Endothelial cell of hepatic sinusoid (primary cell): ENCODE data around the gene DTYMK.

Experiments used
- in situ Hi-C: cut with HindIII; loops from 2 replicates; pipeline ENCODE4 v1.10.0; 2017; ENCODE audit warnings: low sequenced_read_pairs

Gene DTYMK

GRCh38 chr2:241708879-241709278 lies 22.3 kb upstream of the DTYMK start:
- in situ Hi-C loops = no loop called here

DNA sequence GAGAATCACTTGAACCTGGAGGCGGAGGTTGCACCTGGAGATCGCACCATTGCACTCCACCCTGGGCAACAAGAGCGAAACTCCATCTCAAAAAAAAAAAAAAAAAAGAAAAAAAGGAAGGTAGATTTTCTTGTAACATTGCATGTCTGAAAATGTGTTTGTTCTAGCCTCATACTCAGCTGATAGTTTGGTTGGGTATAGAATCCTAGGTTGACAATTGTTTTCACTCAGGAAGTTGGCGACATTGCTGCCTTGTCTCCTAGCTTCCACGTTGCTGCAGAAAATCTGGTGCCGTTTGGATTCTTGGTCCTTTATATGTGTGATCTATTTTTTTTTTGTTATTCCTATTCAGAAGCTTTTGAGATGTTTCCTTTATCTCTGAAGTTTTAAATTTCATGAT lies 19.9 kb upstream of the DTYMK start:
- in situ Hi-C loops = no loop called here

DNA sequence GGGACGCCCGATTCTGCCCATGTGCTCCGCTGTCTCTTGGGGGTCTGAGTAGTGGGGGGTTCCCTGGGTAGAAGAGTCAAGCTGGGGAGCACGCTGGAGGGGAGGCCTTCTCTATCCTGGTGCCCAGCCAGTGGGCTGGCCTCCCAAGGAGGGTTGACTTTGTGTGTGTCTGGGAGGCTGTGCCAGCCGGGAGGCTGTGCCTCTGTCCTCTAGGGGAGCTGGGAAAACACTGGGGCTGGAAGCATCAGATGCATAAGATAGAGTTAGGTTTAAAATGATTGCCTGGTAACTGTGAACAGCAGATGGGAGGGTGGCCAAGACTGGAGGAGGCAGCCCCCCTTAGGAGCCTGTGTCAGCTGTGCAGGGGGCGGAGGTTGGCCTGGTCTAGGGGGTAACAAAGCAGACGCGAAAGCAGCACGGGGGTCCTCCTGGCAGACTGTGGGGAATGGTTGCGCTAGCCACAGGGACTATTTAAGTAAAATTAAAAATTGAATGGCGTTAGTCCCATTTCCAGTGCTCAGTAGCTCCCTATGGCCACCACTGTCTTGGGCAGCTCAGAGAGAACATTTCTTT lies 16.5 kb upstream of the DTYMK start:
- in situ Hi-C loops = no loop called here

- in situ Hi-C loops = no loop called here
These were observed 15.8 kb upstream of the DTYMK start for GRCh38 chr2:241702155-241703031.

DNA sequence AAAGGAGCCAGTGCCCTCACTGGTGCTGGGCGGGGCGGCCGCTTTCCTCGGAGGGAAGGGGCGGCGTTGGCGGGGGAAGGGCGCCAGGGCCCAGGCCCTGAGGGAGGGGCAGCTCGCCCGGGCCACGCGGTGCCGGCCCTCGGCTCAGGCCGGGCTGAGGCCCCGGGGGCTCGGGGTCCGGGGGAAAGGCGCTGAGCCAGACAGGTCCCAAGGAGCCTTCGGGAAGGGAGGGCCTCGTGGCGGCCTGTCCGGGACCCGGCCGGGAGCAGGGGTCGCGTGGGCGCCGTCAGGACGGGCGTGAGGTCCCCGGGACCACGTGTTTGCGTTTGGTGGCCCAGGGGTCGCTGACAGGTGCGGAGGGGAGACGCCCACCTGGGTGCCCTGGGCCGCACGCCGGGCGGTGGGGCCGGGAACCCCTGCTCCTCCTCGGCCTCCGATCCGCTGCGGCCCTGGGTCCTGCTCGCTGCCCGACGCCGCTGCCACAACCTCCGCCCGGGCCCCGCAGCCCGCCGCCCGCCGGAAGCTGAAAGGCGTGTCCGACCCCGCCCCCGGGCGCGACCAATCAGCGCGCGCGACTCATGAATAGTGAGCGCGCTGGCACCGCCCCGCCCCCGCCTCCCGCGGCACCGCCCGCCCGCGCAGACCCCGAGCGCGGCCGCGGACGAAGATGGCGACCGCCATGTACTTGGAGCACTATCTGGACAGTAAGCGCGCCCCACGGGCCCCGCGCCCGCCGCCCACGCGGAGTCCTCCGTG lies 15.0 kb upstream of the DTYMK start, which contains the start of gene ING5:
TSS of gene ING5 (plus strand) at position 641 of the 756 bp plus-strand sequence. CDS start at position 668, 27 bp downstream.
- in situ Hi-C loops = no loop called here

DNA sequence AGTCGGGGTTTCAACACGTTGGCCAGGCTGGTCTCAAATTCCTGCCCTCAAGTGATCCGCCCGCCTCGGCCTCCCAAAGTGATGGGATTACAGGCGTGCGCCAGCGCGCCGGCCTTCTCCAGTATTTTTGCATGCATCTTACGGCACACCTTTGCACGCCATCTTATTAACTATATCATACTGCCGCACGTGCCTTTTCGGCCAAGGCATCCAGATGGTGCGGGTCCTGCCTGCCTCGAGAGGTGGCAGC lies 14.5 kb upstream of the DTYMK start:
- in situ Hi-C loops = no loop called here

- in situ Hi-C loops = no loop called here
These were observed 9.0 kb upstream of the DTYMK start for GRCh38 chr2:241695651-241696050.

- in situ Hi-C loops = no loop called here
These were observed 5.8 kb upstream of the DTYMK start for GRCh38 chr2:241692448-241692847.

DNA sequence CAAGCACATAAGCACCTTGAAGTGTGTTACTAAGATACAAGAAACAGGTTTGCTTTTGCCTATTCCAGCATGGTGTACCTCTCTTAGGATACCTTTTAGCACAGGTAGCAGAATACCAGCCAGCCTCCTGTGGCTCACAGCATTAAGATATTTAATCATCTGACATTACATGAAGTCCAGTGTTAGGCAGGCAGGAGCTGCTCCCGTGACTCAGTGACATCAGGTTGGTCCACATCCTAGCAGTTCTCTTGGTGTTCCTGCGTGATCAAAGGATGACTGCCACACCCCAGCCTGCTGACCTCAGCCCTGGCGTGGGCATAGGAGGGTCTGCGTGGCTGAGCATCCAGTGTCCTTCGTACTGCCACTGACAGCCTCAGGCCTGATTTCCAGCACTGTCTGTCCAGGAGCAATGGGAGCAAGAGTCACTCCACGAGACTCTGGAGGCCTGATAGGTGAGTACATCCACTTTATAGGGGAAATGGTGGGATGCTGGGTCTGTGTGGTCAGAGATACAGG lies 3.6 kb upstream of the DTYMK start:
- in situ Hi-C loops = no loop called here

- in situ Hi-C loops = no loop called here
These were observed 2.7 kb upstream of the DTYMK start for GRCh38 chr2:241689306-241689705.

GRCh38 chr2:241686324-241686649 lies 328 bp downstream of the DTYMK start:
- in situ Hi-C loops = no loop called here

DNA sequence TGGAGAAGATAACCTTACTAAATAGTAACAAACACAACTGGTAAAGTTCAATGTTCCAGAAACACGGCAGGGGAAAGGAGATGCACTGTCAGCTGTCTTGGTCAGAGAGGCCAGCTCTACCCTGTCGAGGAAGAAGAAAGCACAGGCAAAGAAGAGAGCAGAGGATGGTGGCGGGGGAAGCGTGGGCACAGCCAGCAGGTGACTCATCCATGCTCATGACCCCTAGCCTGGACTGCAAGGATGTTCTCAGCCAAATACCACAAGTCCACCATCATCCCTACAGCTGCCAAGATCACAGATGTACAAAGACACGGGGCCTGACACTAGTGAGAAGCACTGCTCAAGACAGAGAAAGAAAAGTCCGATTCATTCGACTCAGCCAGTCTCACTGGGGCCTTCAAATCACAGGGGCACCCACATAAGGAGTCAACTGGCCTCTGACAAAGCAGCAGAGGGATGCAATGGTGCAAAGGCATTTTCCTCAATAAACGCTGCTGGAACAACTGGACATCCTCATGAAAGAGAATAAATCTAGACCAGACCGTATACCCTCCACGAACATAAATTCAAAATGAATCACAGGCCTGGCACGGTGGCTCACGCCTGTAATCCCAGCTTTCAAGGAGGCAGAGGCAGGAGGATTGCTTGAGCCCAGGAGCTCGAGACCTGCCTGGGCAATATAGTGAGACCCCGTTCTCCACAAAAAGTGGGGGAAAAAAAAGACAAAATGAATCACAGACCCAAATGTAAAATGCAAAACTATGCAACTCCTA lies 5.6 kb downstream of the DTYMK start:
- in situ Hi-C loops = no loop called here

GRCh38 chr2:241680044-241680443 lies 6.6 kb downstream of the DTYMK start:
- in situ Hi-C loops = no loop called here

DNA sequence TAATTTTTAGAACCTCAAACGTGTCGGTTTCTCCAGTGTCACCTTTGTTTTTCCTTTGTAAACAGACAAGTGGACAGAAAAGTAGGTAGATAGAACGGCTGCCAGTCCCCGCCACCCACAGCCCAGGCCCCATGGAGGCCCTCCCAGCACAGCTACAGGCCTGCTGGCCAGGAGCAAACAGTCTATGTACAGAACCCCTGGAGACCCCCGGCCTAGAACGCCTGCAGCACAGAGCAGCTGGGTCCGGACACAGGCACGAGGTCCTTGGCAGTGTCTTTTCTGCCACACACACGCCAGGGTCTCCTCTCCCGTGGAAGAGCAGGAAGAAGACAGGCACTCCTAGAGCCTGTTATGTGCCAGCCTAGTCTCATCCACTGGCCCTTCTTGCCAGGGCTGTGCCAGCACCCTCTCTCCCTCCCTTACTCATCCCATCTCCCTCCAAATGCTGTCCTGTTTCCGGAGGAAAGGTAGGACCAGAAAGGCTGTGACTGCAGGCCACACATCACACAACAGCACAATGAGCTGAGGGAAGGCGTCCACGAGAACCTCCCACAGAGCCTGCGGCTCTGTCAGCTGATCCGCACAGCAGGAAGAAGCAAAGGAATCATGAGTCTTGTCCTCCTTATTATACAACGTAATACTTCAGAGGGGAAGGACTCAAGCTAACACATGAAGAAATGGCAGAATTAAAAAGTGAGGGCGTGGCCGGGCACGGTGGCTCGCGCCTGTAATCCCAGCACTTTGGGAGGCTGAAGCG lies 7.7 kb downstream of the DTYMK start:
- in situ Hi-C loops = no loop called here

DNA sequence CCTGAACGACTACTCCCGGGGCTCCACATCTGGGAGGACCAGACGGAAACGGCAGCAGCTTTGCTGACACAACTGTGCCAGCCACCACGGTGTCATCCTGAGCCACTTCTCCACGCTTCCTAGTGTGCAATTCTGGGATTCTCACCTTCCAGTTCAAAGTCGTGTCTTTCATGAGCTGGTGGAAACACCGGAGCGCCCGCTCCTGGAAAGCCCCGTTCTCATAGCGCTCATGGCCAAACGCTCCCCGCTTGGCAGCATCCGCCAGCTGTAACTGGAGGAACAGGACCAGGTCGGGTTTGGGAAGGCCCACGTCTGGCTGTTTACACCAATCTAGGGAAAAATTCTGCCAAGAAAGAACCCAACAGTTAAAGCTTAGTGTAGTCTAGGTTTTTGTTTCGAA lies 8.3 kb downstream of the DTYMK start:
- in situ Hi-C loops = no loop called here

DNA sequence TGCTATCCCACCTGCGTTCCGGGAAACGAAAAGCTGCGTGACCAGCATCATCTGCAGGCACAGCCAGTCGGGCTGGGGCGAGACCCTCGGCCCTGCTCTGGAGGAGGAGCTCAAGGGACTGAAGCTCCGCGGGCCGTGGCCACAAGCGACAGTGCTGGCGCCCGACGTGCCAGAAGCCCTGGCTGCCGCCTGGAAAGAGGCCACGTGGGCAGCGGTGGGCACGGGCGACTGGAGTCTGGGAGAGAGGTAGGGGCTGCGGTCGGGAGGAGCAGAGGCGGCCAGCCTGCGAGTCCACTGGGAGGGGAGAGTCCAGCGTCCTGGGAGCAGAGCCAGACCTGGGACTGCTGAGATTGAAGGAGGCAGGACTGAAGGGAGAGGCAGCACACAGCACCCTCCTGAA lies 9.2 kb downstream of the DTYMK start:
- in situ Hi-C loops = no loop called here

DNA sequence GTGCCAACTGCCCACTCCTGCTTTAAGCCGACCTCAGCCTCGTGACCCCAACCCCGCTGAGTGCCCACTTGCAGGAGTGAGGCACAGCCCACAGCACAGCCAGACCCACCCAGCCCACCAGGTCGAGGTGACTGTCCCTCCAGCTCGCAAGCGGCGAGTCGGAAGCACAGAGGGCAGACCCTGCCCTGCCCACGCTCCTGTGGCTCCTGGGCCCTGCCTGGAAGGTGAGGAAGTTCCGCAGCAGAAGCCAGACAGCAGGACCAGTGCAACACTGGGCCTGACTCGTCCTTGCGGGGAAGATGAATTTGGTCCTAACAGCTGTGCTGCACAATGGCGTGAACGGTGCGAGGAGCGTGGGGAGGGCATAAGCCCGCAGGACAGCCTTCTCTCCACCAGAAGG lies 9.9 kb downstream of the DTYMK start:
- in situ Hi-C loops = no loop called here

DNA sequence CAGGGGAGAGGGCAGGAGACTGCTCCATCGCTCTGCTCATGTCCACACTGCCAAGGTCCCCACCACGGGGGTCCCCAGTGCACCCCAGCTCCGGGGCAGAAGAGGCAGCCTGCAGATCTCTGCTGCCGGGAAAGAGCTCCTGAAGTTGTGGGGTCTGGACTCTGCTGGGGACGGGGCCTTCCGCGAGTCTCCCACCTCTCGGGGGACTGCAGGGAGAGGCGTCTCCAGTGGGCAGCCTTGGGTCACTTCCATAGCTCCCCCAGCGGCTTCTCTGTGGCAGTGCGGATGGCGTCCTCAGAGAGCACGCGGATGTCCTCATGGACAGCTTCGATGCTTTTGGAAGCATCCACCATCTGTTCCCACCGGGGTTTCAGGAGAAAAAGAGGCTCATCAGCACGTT lies 10.7 kb downstream of the DTYMK start:
- in situ Hi-C loops = no loop called here

GRCh38 chr2:241673797-241674725 lies 12.6 kb downstream of the DTYMK start:
- in situ Hi-C loops = loop anchor here (5.0 kb wide), 1 partner anchor 67 kb away; no protein-coding TSS in a partner anchor
